Epidermal melanocyte (primary cell): ENCODE results near the gene ANO10.
A peak's percentile ranks its signal among the peaks of the same experiment; 100 is the strongest.

Experiments
- DNase-seq: peaks from one replicate; pipeline ENCODE4 v3.0.0; 2011; ENCODE audit warnings: low spot score; ENCODE audit not compliant: insufficient read length

Gene ANO10

GRCh38 chr3:43353923-43354670 is 267.7 kb downstream of the ANO10 start:
- DNase-seq, result no peak

GRCh38 chr3:43353393-43353792 is 268.4 kb downstream of the ANO10 start:
- DNase-seq, result no peak

- no peak for DNase-seq
Observed at GRCh38 chr3:43349716-43350115, 272.1 kb downstream of the ANO10 start.

- no peak for DNase-seq
Observed at GRCh38 chr3:43348852-43349574, 272.8 kb downstream of the ANO10 start.

GRCh38 chr3:43348350-43348749 is 273.5 kb downstream of the ANO10 start:
- no peak for DNase-seq

GRCh38 chr3:43347774-43348173 is 274.0 kb downstream of the ANO10 start:
- no peak for DNase-seq

- no peak for DNase-seq
Observed at GRCh38 chr3:43346978-43347749, 274.6 kb downstream of the ANO10 start.

- DNase-seq, result no peak
Observed at GRCh38 chr3:43345877-43346276, 275.9 kb downstream of the ANO10 start.

GRCh38 chr3:43345246-43345645 is 276.6 kb downstream of the ANO10 start:
- DNase-seq, result no peak

- DNase-seq, result no peak
Observed at GRCh38 chr3:43344520-43344919, 277.3 kb downstream of the ANO10 start.

- no peak for DNase-seq
Observed at GRCh38 chr3:43343815-43344214, 278.0 kb downstream of the ANO10 start.

GRCh38 chr3:43343185-43343584 is 278.6 kb downstream of the ANO10 start:
- no peak for DNase-seq

GRCh38 chr3:43341788-43342187 is 280.0 kb downstream of the ANO10 start:
- no peak for DNase-seq

GRCh38 chr3:43340403-43340802 is 281.4 kb downstream of the ANO10 start:
- no peak for DNase-seq

- DNase-seq, result no peak
Observed at GRCh38 chr3:43338295-43338694, 283.5 kb downstream of the ANO10 start.

- DNase-seq, result no peak
Observed at GRCh38 chr3:43335799-43336198, 286.0 kb downstream of the ANO10 start.

GRCh38 chr3:43334976-43335375 is 286.8 kb downstream of the ANO10 start:
- DNase-seq, result no peak

GRCh38 chr3:43331381-43331780 is 290.4 kb downstream of the ANO10 start:
- no peak for DNase-seq

GRCh38 chr3:43330981-43331380 is 290.8 kb downstream of the ANO10 start:
- peak; percentile 32 for DNase-seq

GRCh38 chr3:43328653-43329052 is 293.2 kb downstream of the ANO10 start:
- DNase-seq, result no peak

- DNase-seq, result no peak
Observed at GRCh38 chr3:43327582-43327979, 294.2 kb downstream of the ANO10 start.

- DNase-seq, result peak; percentile 32
Observed at GRCh38 chr3:43326891-43327581, 294.8 kb downstream of the ANO10 start.
